HPDE6-E6E7 (cell line): ENCODE measurements around the gene LRRN4CL.
A peak's percentile ranks its signal among the peaks of the same experiment; 100 is the strongest.
"Not testable (repeated sequence)": the region's sequence is repeated elsewhere in the genome, so short reads cannot be mapped to it uniquely, and the experiment has no call there.

ENCODE experiments used
- DNase-seq: peaks from one replicate; pipeline ENCODE4 v3.0.0; 2011; ENCODE audit warnings: missing footprints; ENCODE audit errors: extremely low spot score

The LRRN4CL gene

GRCh38 chr11:62689421-62690183, at the start of gene LRRN4CL:
TSS of gene LRRN4CL (minus strand) at chr11:62689530. CDS start at chr11:62688508, 1,022 bp downstream.
- no peak for DNase-seq

- no peak for DNase-seq
Observed at GRCh38 chr11:62737196-62737595, 47.9 kb upstream of the LRRN4CL start.

- DNase-seq, result no peak
Observed at GRCh38 chr11:62732830-62733229, 43.5 kb upstream of the LRRN4CL start.

- DNase-seq, result not testable (repeated sequence)
Observed at GRCh38 chr11:62730076-62730475, 40.7 kb upstream of the LRRN4CL start.

- DNase-seq, result peak; percentile 84
Observed at GRCh38 chr11:62728171-62728988, 39.0 kb upstream of the LRRN4CL start, which contains the start of gene TTC9C. TSS of gene TTC9C (plus strand) at chr11:62728486. CDS start at chr11:62728849, 363 bp downstream.

- DNase-seq, result peak; percentile 85
Observed at GRCh38 chr11:62727872-62728170, 38.5 kb upstream of the LRRN4CL start.

GRCh38 chr11:62727165-62727871, 38.0 kb upstream of the LRRN4CL start, which contains the start of gene HNRNPUL2:
TSS of gene HNRNPUL2 (minus strand) at chr11:62727457. CDS start at chr11:62727156, 301 bp downstream.
- DNase-seq, result peak; percentile 97

- no peak for DNase-seq
Observed at GRCh38 chr11:62726915-62727164, 37.5 kb upstream of the LRRN4CL start.

- DNase-seq, result no peak
Observed at GRCh38 chr11:62726156-62726914, 37.0 kb upstream of the LRRN4CL start.

- DNase-seq, result no peak
Observed at GRCh38 chr11:62725646-62726045, 36.3 kb upstream of the LRRN4CL start.

- no peak for DNase-seq
Observed at GRCh38 chr11:62724171-62724570, 34.8 kb upstream of the LRRN4CL start.

GRCh38 chr11:62721994-62722393, 32.7 kb upstream of the LRRN4CL start:
- DNase-seq, result no peak

GRCh38 chr11:62719302-62719978, 30.1 kb upstream of the LRRN4CL start:
- DNase-seq, result no peak

GRCh38 chr11:62716816-62717215, 27.5 kb upstream of the LRRN4CL start:
- no peak for DNase-seq

GRCh38 chr11:62716206-62716605, 26.9 kb upstream of the LRRN4CL start:
- DNase-seq, result no peak

- no peak for DNase-seq
Observed at GRCh38 chr11:62715150-62716130, 26.1 kb upstream of the LRRN4CL start.

- no peak for DNase-seq
Observed at GRCh38 chr11:62713343-62713742, 24.0 kb upstream of the LRRN4CL start.

- no peak for DNase-seq
Observed at GRCh38 chr11:62712861-62713260, 23.5 kb upstream of the LRRN4CL start.

GRCh38 chr11:62712276-62712812, 23.0 kb upstream of the LRRN4CL start:
- DNase-seq, result no peak

GRCh38 chr11:62710001-62710345, 20.6 kb upstream of the LRRN4CL start:
- no peak for DNase-seq
